ENCODE measurements around the gene SLC39A10. TPM values are rescaled to one million over a fixed set of nuclear protein-coding genes. Genes with fewer than 3 reads are reported as not detected.
"Not testable (repeated sequence)": the region's sequence is repeated elsewhere in the genome, so short reads cannot be mapped to it uniquely, and the experiment has no call there.

SLC39A10 gene
- total RNA-seq, 1 donor from 2014 or later: 6.1 TPM

- peak; percentile 65 for ATAC-seq
These were observed 17.6 kb downstream of the SLC39A10 start for GRCh38 chr2:195674491-195675221.

- no peak for ATAC-seq
These were observed 18.9 kb downstream of the SLC39A10 start for GRCh38 chr2:195675783-195676427.

- ATAC-seq: no peak
These were observed 20.3 kb downstream of the SLC39A10 start for GRCh38 chr2:195677290-195677689.

GRCh38 chr2:195677884-195678283 is 20.9 kb downstream of the SLC39A10 start:
- ATAC-seq: peak; percentile 55

GRCh38 chr2:195682077-195682476 is 25.1 kb downstream of the SLC39A10 start:
- no peak for ATAC-seq

- no peak for ATAC-seq
These were observed 26.1 kb downstream of the SLC39A10 start for GRCh38 chr2:195683174-195683573.

GRCh38 chr2:195686564-195686963 is 29.5 kb downstream of the SLC39A10 start:
- no peak for ATAC-seq

- no peak for ATAC-seq
These were observed 30.5 kb downstream of the SLC39A10 start for GRCh38 chr2:195687320-195688086.

- ATAC-seq: not testable (repeated sequence)
These were observed 35.5 kb downstream of the SLC39A10 start for GRCh38 chr2:195692531-195692930.

- no peak for ATAC-seq
These were observed 37.5 kb downstream of the SLC39A10 start for GRCh38 chr2:195694553-195694952.

GRCh38 chr2:195695002-195695631 is 38.1 kb downstream of the SLC39A10 start:
- no peak for ATAC-seq

GRCh38 chr2:195696012-195696411 is 39.0 kb downstream of the SLC39A10 start:
- no peak for ATAC-seq

GRCh38 chr2:195697681-195698220 is 40.7 kb downstream of the SLC39A10 start:
- no peak for ATAC-seq

- no peak for ATAC-seq
These were observed 43.5 kb downstream of the SLC39A10 start for GRCh38 chr2:195700480-195700879.

GRCh38 chr2:195706161-195706900 is 49.3 kb downstream of the SLC39A10 start:
- ATAC-seq: no peak

GRCh38 chr2:195709901-195710806 is 53.1 kb downstream of the SLC39A10 start:
- no peak for ATAC-seq

- ATAC-seq: no peak
These were observed 54.5 kb downstream of the SLC39A10 start for GRCh38 chr2:195711478-195711877.

- ATAC-seq: no peak
These were observed 59.4 kb downstream of the SLC39A10 start for GRCh38 chr2:195716466-195716865.

- ATAC-seq: no peak
These were observed 64.0 kb downstream of the SLC39A10 start for GRCh38 chr2:195721042-195721441.

- ATAC-seq: no peak
These were observed 65.0 kb downstream of the SLC39A10 start for GRCh38 chr2:195722075-195722474.

- ATAC-seq: no peak
These were observed 70.1 kb downstream of the SLC39A10 start for GRCh38 chr2:195727106-195727505.

Data from esophagus mucosa (tissue), 1 donor.